HG02885 (cell line): ENCODE results near the gene AFG3L2.

ENCODE experiments used
- ATAC-seq: cut with Tn5 transposase; IDR thresholded peaks from one replicate; pipeline ENCODE4 v1.9.1; 2021; ENCODE audit warnings: mild to moderate bottlenecking; ENCODE audit not compliant: unreplicated experiment, poor library complexity

Gene AFG3L2

DNA sequence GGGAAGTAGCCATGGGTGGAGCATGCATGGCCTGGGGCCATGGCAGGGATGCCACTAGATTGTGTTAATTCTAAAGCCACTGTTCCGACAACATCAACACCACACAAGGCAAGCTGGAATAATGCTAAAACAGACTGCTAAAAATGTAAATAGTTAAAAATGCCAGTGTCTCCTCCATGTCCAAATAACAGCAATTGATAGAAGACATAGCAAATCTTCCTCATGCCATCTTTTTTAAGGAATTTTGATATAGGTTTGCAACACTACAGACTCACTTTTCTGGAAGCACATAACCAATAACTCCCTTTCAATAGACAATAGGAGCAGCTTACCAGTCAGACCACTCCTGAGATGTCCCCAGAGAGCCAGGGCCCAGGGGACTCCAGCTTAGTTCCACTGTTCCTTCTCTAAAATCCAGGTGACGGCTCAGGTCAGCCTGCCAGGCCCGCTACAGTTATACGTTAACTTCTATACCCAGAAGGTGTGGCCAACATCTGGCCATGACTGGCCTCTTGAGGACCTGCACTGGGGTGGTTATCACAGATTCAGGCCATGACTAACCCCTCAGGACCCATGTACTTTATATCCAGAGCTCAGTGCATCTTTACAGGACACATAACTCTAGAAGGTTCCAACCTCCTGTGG, 48.7 kb downstream of the AFG3L2 start:
- ATAC-seq: no peak

- peak; percentile 82 for ATAC-seq
Measured at GRCh38 chr18:12327510-12328178, 49.4 kb downstream of the AFG3L2 start.

DNA sequence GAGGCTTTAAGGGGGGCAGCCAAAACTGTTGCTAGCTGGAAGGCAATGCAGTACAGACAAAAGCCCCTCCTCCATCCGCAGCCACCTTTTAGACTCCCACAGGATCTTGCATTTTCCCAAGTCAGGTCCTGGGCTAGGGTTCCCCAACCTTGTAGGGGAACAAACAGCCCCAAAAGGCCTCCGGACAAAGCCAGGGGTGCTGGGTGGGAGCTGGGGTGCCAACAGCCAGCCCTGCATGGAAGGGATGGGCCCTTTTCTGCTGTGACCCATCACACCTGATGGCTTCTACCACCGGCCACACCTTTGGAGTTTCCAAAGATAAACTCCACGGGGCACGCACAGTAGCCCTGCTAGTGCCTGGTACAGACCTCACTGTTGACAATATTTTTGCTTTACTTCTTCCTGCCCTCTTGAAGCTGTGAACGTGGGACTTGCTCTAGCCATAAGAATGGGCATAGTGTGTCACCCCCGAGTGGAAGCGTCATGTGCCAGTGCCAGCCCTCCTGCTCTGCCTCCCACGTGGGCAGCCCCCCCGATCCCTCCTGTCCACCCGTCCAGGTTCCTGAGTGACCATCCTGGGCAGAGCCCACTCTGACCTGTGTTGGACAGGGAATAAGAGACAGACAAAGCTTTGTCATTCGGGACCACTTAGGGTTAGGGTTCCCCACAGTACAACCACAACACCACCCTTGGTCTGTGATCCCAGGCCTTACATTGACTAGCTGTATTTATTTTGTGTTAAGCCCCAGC, 50.1 kb downstream of the AFG3L2 start:
- no peak for ATAC-seq

DNA sequence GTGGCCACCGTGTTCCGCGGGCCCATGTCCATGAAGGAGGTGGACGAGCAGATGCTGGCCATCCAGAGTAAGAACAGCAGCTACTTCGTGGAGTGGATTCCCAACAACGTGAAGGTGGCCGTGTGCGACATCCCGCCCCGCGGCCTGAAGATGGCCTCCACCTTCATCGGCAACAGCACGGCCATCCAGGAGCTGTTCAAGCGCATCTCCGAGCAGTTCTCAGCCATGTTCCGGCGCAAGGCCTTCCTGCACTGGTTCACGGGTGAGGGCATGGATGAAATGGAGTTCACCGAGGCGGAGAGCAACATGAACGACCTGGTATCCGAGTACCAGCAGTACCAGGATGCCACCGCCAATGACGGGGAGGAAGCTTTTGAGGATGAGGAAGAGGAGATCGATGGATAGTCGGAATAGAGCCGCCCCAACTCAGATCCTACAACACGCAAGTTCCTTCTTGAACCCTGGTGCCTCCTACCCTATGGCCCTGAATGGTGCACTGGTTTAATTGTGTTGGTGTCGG, 51.2 kb downstream of the AFG3L2 start:
- ATAC-seq: no peak

DNA sequence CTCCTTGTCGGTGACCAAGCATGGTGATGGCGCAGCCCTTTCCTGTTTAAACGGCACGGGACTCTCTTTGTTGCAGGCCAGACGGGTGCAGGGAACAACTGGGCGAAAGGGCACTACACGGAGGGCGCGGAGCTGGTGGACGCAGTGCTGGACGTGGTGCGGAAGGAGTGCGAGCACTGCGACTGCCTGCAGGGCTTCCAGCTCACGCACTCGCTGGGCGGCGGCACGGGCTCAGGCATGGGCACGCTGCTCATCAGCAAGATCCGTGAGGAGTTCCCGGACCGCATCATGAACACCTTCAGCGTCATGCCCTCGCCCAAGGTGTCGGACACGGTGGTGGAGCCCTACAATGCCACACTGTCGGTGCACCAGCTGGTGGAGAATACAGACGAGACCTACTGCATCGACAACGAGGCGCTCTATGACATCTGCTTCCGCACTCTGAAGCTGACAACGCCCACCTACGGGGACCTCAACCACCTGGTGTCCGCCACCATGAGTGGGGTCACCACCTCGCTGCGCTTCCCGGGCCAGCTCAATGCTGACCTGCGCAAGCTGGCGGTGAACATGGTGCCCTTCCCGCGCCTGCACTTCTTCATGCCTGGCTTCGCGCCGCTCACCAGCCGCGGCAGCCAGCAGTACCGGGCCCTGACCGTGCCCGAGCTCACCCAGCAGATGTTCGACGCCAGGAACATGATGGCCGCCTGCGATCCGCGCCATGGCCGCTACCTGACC, 51.9 kb downstream of the AFG3L2 start:
- no peak for ATAC-seq

DNA sequence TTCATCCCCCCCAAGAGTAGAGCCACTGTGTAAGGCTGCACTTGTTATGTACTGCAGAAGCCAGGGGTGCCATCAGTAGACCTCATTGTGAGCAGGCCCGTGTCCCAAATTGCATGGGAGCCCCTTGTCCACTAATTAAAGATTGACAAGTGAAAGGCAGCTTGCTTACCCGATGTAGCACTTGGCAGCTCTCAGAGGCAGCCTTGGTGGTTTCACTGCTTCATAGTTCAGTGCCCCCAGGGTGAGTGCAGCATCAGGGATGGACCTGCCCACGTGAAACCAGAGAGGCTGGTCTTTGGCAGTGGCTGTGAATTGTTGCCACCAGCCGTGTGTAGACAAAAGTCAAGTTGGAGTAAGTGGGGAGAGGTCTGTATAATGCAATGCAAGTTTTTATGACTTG, 55.7 kb downstream of the AFG3L2 start:
- ATAC-seq: peak; percentile 76

GRCh38 chr18:12318857-12319256, 58.2 kb downstream of the AFG3L2 start:
- ATAC-seq: no peak

- ATAC-seq: no peak
Measured at GRCh38 chr18:12318334-12318697, 58.7 kb downstream of the AFG3L2 start.

GRCh38 chr18:12317664-12318333, 59.2 kb downstream of the AFG3L2 start:
- no peak for ATAC-seq

GRCh38 chr18:12315911-12316310, 61.1 kb downstream of the AFG3L2 start:
- ATAC-seq: no peak

DNA sequence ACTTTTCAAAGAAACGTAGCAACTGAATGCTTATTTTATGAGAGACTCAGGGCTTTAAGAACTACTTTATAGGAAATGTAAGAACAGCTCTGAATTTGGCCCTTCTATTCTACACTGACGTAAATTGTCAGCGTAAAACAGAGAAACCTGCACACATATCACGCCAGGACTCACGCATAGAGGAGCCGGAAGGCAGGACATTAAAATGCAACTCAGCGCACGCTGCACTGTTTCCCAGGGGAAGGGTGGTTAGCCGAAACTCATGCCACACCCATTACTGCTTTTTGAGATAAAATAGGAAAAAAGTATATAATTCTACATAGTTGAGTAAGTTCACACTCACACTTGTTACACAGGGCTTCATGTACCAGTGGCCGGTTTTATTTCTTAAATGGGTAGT, 61.5 kb downstream of the AFG3L2 start:
- ATAC-seq: no peak

DNA sequence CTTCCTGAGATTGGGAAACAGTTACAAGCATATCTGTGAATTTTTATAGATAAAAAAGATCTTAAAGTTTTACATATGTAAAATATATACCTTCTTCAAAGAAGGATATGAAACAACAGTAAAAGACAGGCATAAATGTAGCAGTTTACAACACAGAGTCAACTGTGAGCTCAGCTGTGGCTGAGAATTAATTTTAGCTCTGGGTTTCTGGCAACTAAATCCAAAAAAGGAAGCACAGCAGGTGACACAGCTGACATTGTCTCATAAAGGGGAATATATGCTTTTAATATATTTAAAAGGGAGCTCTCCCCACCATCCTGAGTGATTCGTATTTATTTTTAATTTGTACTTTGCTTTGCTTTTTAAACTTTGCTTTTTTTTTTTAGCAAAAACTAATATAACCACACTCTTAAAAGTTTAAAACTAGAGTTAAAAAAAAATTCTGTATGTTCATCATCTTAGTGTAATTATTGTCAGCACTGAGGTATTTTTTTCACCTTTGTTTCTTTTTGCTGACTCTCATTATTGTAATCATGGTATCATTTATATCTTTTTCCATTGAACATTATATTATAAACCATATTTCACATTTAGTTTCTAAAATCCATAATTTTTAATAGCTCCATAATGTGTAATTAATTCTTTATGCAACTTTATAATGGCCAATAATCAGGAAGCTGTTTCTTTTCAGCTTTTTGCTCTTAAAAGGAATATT, 62.3 kb downstream of the AFG3L2 start:
- no peak for ATAC-seq

- ATAC-seq: no peak
Measured at GRCh38 chr18:12313530-12314245, 63.3 kb downstream of the AFG3L2 start.

GRCh38 chr18:12312976-12313375, 64.1 kb downstream of the AFG3L2 start:
- no peak for ATAC-seq

- ATAC-seq: no peak
Measured at GRCh38 chr18:12310762-12311161, 66.3 kb downstream of the AFG3L2 start.

DNA sequence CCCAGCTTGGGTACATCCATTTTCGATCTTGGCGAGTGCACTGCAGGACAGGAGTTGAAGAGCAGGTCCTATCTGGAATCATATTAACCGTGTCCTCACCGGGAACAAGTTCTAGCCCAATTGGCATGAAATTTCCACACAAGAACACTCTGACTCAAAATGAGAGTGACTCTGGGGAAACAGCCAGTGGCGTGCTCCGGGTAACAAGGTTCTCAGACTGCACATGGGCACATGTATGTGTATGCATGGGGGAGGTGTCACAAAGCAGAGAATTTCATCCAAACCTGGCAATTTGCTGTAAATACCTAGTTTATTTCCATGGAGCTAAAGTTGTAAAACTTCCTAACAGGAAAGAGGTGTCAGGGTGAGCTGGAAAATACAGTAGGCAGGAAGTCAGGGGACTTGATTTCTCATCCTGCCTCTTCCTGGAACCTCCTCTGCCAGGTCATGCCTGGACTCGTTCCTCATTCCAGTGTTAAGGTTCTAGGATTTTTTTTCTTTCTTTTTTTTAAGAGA, 67.3 kb downstream of the AFG3L2 start:
- ATAC-seq: no peak

DNA sequence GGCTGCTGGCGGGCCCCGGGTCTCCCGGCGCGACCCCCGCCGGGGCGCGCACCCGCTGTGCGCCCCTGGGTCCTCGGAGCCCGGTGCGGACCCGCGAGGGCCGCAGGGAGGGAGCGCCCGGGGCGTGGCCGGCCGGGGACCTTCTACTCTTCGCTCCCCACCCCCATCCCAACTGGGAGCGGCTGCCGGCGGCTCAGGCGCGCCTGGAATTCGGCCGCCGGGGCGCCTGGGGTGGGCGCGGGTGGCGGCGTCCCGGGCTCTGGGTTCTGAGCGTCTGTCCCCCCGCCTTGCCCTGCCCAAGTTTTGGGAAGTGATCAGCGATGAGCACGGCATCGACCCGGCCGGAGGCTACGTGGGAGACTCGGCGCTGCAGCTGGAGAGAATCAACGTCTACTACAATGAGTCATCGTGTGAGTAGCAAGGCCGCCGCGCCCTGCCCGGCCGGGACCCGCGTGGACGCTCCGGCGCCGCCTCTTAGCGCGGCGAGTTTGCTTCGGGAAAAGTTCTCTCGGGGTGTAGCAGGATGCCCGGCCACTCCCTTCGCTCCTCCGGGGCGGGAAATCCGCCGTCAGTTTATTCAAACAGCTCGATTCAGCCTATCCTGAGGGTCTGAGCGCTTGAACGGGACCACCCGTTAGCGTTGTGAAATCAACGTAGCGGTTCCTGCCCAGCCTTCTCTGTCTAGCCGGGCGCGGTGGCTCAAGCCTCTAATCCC, 68.5 kb downstream of the AFG3L2 start:
- peak; percentile 75 for ATAC-seq
